ENCODE data around the gene BCL11B.

BCL11B gene

DNA sequence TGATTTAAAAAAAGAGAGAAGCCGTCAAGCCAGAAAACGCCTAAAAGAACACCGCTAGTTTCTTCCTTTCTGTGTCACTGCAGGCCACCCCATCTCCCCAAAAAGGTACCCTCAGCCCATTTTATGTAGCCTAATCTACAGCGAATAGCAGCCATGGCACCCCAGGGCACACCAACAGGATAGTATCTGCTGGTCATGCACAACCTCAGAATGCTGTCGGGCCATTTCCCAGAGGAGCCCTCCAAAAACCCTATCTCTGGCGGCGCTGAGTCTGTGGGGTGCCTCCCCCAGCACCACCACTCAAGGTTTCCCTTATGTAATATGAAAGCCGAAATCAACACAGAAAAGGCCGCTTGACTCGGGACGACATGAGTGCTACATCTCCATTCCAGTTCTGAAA lies 98.9 kb downstream of the BCL11B start:
- no peak overlapping the region for H3K4me3 ChIP-seq (ENCODE audit: low read depth in 1 of 2, low read length in 1 of 2)
- no peaks in the 10 kb centered on the region for H3K9me3 ChIP-seq
- no peak overlapping the region for H3K27ac ChIP-seq
- peaks cover 9% of the 10 kb centered on the region for H3K27me3 ChIP-seq
- no peaks in the 10 kb centered on the region for H3K36me3 ChIP-seq
- TF ChIP-seq, protein P1, sequence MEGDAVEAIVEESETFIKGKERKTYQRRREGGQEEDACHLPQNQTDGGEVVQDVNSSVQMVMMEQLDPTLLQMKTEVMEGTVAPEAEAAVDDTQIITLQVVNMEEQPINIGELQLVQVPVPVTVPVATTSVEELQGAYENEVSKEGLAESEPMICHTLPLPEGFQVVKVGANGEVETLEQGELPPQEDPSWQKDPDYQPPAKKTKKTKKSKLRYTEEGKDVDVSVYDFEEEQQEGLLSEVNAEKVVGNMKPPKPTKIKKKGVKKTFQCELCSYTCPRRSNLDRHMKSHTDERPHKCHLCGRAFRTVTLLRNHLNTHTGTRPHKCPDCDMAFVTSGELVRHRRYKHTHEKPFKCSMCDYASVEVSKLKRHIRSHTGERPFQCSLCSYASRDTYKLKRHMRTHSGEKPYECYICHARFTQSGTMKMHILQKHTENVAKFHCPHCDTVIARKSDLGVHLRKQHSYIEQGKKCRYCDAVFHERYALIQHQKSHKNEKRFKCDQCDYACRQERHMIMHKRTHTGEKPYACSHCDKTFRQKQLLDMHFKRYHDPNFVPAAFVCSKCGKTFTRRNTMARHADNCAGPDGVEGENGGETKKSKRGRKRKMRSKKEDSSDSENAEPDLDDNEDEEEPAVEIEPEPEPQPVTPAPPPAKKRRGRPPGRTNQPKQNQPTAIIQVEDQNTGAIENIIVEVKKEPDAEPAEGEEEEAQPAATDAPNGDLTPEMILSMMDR (IDR thresholded peaks at IDR 0.05), result no peak
- H3K4me1 ChIP-seq (ENCODE audit: control insufficient read depth in 1 of 2, insufficient read depth in 1 of 2, low read depth in 1 of 2, low read length in 1 of 2), result peaks cover 0 to 6% of the 10 kb centered on the region in 2 experiments

DNA sequence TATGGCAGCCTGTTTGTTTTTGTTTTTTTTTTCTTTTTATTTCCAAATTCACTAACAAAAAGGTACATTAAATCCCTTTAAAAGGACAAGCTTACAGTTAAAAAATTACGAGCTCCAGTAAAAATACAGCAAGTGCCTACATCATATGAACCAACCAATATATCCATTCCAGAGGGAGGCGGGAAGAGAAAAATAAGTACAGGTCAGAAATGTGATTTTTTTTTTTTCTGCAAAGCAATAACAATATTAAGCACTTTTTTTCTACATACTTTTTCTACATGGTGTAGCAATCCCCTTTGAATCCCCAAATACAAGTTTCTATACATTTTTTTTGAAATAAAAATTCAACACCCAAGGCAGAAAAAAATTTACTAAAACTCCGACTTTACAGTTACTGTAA lies 100.6 kb downstream of the BCL11B start:
- H3K9me3 ChIP-seq, result no peaks in the 10 kb centered on the region
- no peaks in the 10 kb centered on the region for H3K36me3 ChIP-seq
- TF ChIP-seq, protein P1 (IDR thresholded peaks at IDR 0.05), result no peak
- H3K27ac ChIP-seq, result no peak overlapping the region
- no peak overlapping the region for H3K4me3 ChIP-seq (ENCODE audit: low read depth in 1 of 2, low read length in 1 of 2)
- peaks cover 0 to 6% of the 10 kb centered on the region in 2 experiments for H3K4me1 ChIP-seq (ENCODE audit: control insufficient read depth in 1 of 2, insufficient read depth in 1 of 2, low read depth in 1 of 2, low read length in 1 of 2)
- peaks cover 9% of the 10 kb centered on the region for H3K27me3 ChIP-seq

DNA sequence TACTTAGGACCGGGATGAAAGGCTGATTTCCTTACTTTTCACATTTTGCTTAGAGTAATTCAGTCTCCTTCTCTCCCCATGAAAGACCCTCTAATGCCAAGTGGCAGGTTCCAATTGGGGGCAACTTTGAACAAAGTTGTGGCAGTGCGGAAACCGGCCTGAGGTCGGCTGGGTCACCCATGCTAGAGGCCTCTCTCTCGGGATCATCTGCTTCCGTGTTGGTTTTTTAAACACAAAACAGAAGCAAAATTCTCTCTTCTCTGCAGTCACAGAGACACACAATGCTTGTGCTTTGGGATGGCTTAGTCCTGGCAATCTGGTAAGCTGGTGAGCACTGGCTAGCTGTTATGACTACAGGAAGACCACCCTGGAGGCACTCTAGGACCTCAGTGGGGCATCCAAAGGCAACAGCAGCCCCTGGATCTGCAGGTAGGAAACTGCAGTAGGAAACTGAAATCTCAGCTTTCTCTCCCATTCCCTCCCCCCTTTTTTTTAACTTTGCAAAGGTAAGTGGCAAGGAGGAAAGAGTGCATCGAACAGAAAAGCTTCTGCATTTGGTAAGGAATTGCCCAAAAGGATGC lies 102.1 kb downstream of the BCL11B start:
- no peaks in the 10 kb centered on the region for H3K9me3 ChIP-seq
- H3K36me3 ChIP-seq, result no peaks in the 10 kb centered on the region
- TF ChIP-seq, protein P1 (IDR thresholded peaks at IDR 0.05), result no peak
- no peak overlapping the region for H3K27ac ChIP-seq
- H3K4me3 ChIP-seq (ENCODE audit: low read depth in 1 of 2, low read length in 1 of 2), result no peak overlapping the region
- H3K4me1 ChIP-seq (ENCODE audit: control insufficient read depth in 1 of 2, insufficient read depth in 1 of 2, low read depth in 1 of 2, low read length in 1 of 2), result peaks cover 0 to 6% of the 10 kb centered on the region in 2 experiments
- peaks cover 22% of the 10 kb centered on the region for H3K27me3 ChIP-seq

DNA sequence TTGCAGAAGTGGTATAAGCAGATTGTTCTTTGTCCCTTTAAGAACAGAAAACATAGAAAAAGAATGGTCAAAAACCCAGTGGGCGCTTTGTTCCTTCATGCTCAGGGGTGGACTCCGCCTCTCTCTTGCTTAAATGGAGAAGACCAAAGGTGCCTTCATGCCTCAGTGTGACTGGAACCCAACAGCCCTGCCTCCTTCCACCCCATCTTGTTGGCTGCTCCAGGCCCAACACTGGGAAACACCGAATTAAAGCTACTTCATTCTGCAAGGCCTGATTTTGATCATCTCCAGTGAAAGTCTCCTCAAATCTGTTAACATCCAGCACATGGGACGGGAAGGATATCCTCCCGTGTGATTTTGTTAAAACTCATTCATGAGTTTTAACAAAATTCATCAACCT lies 103.7 kb downstream of the BCL11B start:
- Histone ChIP-seq H3K27me3 (peaks cover 37% of the 10 kb centered on the region), H3K4me1 (ENCODE audit: control insufficient read depth in 1 of 2, insufficient read depth in 1 of 2, low read depth in 1 of 2, low read length in 1 of 2) (peaks cover 0 to 6% of the 10 kb centered on the region in 2 experiments)

DNA sequence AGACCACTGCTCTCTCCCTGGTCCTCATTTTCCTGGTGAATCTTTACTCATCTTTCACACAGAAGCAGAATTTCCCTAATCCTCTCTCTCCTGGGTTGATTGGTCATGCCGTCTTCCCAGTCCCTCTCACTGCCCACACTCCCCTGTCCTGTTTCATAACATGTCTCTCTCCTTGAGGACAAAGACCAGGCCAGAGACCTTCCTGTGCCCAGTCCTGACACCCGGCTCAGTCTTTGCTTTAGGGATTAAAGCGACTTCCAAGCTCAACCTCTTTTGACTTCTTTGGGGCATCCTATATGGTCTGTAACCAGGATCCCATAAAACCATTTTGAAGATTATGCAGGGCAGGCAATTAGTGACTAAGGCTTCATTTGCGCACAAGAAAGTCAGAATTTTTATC lies 105.5 kb downstream of the BCL11B start:
- H3K4me1 ChIP-seq (ENCODE audit: control insufficient read depth in 1 of 2, insufficient read depth in 1 of 2, low read depth in 1 of 2, low read length in 1 of 2), result peaks cover 0 to 6% of the 10 kb centered on the region in 2 experiments
- peaks cover 32% of the 10 kb centered on the region for H3K27me3 ChIP-seq
- TF ChIP-seq, protein P1 (IDR thresholded peaks at IDR 0.05), result no peak
- H3K4me3 ChIP-seq (ENCODE audit: low read depth in 1 of 2, low read length in 1 of 2), result no peak overlapping the region
- no peaks in the 10 kb centered on the region for H3K36me3 ChIP-seq
- no peaks in the 10 kb centered on the region for H3K9me3 ChIP-seq
- no peak overlapping the region for H3K27ac ChIP-seq

More for the DNA sequence above, 103.7 kb downstream of the BCL11B start:
- Histone ChIP-seq H3K36me3 (no peaks in the 10 kb centered on the region), H3K27ac (no peak overlapping the region), H3K4me3 (ENCODE audit: low read depth in 1 of 2, low read length in 1 of 2) (no peak overlapping the region), H3K9me3 (no peaks in the 10 kb centered on the region)
- TF ChIP-seq, protein P1 (IDR thresholded peaks at IDR 0.05), result no peak

Measured in neutrophil (primary cell).